ENCODE data around the gene CNGA3.

The CNGA3 gene

DNA sequence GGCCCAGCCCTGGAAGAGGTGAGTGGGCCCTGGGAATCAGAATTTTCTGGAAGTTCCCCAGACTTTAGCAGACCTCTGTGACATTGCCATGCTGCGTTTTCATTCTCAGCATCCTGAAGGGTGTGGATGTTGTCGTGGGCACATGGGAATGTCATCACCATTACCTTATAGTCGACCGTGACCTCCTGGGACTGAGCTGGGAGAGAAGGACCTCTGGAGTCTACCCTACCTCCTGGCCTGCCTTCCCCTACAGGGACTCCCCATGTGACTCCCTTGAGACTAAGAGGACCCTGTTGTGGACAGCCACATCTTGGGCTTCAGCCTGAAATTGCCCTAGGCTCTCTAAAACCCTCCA, 43.0 kb downstream of the CNGA3 start:
- no peaks in the 10 kb centered on the region for H3K36me3 ChIP-seq (ENCODE audit: control insufficient read depth, insufficient read depth, low read length, severe bottlenecking)
- no peak for DNase-seq (ENCODE audit: low read depth)
- H3K4me1 ChIP-seq (ENCODE audit: control insufficient read depth, insufficient read depth, low read length): no peaks in the 10 kb centered on the region
- H3K9ac ChIP-seq (ENCODE audit: low read length): no peak overlapping the region
- peaks cover 30% of the 10 kb centered on the region for H3K27me3 ChIP-seq (replicated peaks; ENCODE audit: control insufficient read depth, insufficient read depth, low read length)
- no peak overlapping the region for H3K4me3 ChIP-seq (ENCODE audit: low read length)
- H3K9me3 ChIP-seq (ENCODE audit: control insufficient read depth, low read length): no peaks in the 10 kb centered on the region

DNA sequence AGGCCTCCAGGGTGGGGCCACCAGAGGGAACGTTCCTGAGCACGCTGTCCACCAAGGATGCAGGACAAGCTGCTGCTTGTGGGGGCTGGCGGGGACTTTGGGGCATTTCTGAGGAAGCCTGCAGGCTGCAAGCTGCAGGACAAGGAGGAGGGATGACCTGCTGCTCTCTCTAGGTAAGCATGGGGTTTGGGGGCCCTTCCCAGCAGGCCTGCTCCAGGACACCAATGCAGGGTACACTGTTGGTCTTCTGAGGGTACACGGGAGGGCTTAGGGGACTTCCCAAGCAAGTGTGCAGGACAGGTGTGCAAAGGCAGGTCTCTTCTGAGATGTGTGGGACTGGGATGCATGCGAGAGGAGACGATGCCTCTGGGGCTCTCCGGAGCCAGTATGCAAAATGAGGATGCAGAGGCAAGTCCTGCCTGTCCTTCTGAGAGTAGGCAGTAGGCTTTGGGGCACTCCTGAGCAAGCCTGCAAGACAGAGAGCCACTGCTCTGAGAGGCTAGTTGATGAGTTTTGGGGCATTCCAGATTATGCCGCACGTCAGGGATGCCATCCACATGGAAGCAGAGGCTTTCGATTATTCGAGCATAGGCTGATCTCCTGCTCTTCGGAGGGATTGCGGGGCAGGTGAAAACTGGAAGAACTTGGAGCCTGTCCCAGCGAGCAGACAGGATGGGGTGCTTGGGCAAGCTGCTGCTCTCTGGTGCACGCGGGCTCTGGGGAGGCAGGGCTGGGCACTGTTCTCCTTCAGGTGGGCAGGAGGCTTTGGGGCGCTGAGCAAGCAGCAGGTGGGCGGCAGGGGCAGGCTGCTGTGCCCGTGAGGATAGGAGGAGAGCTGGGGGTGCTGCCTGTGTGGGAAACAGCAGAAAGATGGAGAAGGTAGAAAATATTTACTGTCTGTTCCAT, 44.6 kb downstream of the CNGA3 start:
- Histone ChIP-seq H3K36me3 (ENCODE audit: control insufficient read depth, insufficient read depth, low read length, severe bottlenecking) (no peaks in the 10 kb centered on the region), H3K4me3 (ENCODE audit: low read length) (no peak overlapping the region), H3K27me3 (replicated peaks; ENCODE audit: control insufficient read depth, insufficient read depth, low read length) (peaks cover 30% of the 10 kb centered on the region), H3K4me1 (ENCODE audit: control insufficient read depth, insufficient read depth, low read length) (peaks cover 4% of the 10 kb centered on the region), H3K9ac (ENCODE audit: low read length) (no peak overlapping the region), H3K9me3 (ENCODE audit: control insufficient read depth, low read length) (no peaks in the 10 kb centered on the region)
- DNase-seq (ENCODE audit: low read depth): no peak

DNA sequence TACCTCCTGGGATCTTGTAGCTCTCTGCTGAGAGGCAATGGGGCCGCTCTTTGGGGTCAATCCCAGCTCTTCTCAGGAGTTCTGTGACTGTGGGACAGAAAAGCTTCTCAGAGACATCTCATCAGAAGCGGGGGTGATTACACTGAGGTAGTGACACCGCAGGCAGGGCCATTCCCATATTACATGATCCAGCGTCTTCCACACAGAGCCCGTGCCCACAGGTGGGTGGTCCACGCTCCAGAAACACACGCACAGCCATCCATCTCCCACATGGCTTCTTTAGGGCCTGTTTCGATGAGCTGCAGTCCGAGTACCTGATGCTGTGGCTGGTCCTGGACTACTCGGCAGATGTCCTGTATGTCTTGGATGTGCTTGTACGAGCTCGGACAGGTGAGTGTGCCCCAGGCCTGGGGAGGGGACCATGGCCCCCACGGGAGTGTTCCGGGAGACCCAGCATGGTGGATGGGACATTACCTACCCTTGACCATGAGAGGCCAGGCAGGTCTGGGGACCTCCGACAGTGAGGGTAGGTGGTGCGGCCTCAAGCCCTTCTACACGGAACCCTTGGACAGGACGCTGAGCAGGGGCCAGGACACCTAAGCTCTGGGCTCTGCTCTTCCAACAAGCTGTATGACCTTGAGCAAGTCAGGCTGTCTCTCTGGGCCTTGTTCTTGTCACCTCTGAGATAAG, 45.5 kb downstream of the CNGA3 start:
- Histone ChIP-seq H3K36me3 (ENCODE audit: control insufficient read depth, insufficient read depth, low read length, severe bottlenecking) (no peaks in the 10 kb centered on the region), H3K27me3 (replicated peaks; ENCODE audit: control insufficient read depth, insufficient read depth, low read length) (peaks cover 28% of the 10 kb centered on the region), H3K9ac (ENCODE audit: low read length) (no peak overlapping the region), H3K4me3 (ENCODE audit: low read length) (no peak overlapping the region), H3K4me1 (ENCODE audit: control insufficient read depth, insufficient read depth, low read length) (peaks cover 4% of the 10 kb centered on the region), H3K9me3 (ENCODE audit: control insufficient read depth, low read length) (no peaks in the 10 kb centered on the region)
- DNase-seq (ENCODE audit: low read depth): no peak

DNA sequence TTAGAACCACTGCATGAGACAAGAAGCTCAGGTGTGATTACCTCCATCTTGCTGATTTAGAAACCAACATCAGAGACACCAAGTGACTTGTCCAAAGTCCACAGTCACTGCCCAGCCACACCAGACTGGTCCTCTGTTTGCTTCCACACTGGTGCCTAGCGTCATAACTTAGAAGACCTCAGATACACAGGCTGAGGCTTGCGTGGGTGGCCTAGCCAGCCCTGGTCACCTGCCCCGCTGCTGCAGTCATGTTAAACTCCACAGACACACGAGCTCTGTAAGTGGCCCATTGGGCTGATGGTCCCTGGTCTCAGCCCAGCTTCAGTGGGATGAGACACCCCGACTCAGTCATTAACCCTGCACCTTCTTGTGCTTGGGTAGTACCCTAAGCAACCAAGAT, 47.1 kb downstream of the CNGA3 start:
- H3K9ac ChIP-seq (ENCODE audit: low read length): no peak overlapping the region
- DNase-seq (ENCODE audit: low read depth): no peak
- peaks cover 4% of the 10 kb centered on the region for H3K4me1 ChIP-seq (ENCODE audit: control insufficient read depth, insufficient read depth, low read length)
- no peaks in the 10 kb centered on the region for H3K36me3 ChIP-seq (ENCODE audit: control insufficient read depth, insufficient read depth, low read length, severe bottlenecking)
- H3K4me3 ChIP-seq (ENCODE audit: low read length): no peak overlapping the region
- H3K9me3 ChIP-seq (ENCODE audit: control insufficient read depth, low read length): no peaks in the 10 kb centered on the region
- peaks cover 26% of the 10 kb centered on the region for H3K27me3 ChIP-seq (replicated peaks; ENCODE audit: control insufficient read depth, insufficient read depth, low read length)

DNA sequence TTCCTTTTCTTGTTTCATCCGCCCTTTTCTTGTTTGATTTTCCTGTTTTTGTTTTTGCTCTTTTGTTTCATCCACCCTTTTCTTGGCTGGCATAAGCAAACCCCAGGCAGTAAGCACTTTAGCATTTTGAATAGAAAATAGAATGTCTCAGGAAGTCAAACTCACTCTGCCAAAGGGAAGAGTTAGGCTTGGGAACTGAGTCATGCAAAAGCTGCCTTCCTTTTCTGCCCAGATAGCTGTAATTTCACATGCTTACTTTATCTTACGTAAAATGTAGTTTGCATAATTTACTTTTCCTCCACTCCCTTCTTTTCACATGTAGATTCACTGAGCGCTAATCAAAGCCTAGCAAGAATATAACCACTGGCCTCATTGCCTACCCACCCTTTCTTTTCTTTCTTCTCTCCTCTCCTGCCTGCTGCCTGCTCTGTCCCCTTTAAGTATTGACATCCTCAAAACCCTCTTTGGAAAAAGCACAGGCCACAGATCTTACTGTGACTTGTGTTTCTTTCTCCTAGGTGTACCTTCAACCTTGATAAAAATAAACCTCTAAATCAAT, 48.4 kb downstream of the CNGA3 start:
- H3K36me3 ChIP-seq (ENCODE audit: control insufficient read depth, insufficient read depth, low read length, severe bottlenecking): no peaks in the 10 kb centered on the region
- H3K27me3 ChIP-seq (replicated peaks; ENCODE audit: control insufficient read depth, insufficient read depth, low read length): peaks cover 16% of the 10 kb centered on the region
- no peaks in the 10 kb centered on the region for H3K9me3 ChIP-seq (ENCODE audit: control insufficient read depth, low read length)
- peaks cover 4% of the 10 kb centered on the region for H3K4me1 ChIP-seq (ENCODE audit: control insufficient read depth, insufficient read depth, low read length)
- H3K4me3 ChIP-seq (ENCODE audit: low read length): no peak overlapping the region
- peak; percentile 4 for DNase-seq (ENCODE audit: low read depth)
- H3K9ac ChIP-seq (ENCODE audit: low read length): no peak overlapping the region

DNA sequence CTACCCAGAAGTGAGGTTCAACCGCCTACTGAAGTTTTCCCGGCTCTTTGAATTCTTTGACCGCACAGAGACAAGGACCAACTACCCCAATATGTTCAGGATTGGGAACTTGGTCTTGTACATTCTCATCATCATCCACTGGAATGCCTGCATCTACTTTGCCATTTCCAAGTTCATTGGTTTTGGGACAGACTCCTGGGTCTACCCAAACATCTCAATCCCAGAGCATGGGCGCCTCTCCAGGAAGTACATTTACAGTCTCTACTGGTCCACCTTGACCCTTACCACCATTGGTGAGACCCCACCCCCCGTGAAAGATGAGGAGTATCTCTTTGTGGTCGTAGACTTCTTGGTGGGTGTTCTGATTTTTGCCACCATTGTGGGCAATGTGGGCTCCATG, 49.7 kb downstream of the CNGA3 start:
- H3K4me3 ChIP-seq (ENCODE audit: low read length): no peak overlapping the region
- no peaks in the 10 kb centered on the region for H3K9me3 ChIP-seq (ENCODE audit: control insufficient read depth, low read length)
- H3K36me3 ChIP-seq (ENCODE audit: control insufficient read depth, insufficient read depth, low read length, severe bottlenecking): no peaks in the 10 kb centered on the region
- peaks cover 16% of the 10 kb centered on the region for H3K27me3 ChIP-seq (replicated peaks; ENCODE audit: control insufficient read depth, insufficient read depth, low read length)
- DNase-seq (ENCODE audit: low read depth): no peak
- no peak overlapping the region for H3K9ac ChIP-seq (ENCODE audit: low read length)
- H3K4me1 ChIP-seq (ENCODE audit: control insufficient read depth, insufficient read depth, low read length): peaks cover 4% of the 10 kb centered on the region

DNA sequence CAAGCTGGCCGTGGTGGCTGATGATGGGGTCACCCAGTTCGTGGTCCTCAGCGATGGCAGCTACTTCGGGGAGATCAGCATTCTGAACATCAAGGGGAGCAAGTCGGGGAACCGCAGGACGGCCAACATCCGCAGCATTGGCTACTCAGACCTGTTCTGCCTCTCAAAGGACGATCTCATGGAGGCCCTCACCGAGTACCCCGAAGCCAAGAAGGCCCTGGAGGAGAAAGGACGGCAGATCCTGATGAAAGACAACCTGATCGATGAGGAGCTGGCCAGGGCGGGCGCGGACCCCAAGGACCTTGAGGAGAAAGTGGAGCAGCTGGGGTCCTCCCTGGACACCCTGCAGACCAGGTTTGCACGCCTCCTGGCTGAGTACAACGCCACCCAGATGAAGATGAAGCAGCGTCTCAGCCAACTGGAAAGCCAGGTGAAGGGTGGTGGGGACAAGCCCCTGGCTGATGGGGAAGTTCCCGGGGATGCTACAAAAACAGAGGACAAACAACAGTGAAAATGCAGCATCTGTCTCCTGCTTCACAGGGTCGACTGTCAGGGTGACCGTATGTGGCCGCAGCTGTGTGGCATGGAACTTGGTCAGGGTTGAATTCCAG, 50.6 kb downstream of the CNGA3 start:
- H3K9ac ChIP-seq (ENCODE audit: low read length): no peak overlapping the region
- H3K27me3 ChIP-seq (replicated peaks; ENCODE audit: control insufficient read depth, insufficient read depth, low read length): peaks cover 14% of the 10 kb centered on the region
- H3K36me3 ChIP-seq (ENCODE audit: control insufficient read depth, insufficient read depth, low read length, severe bottlenecking): no peaks in the 10 kb centered on the region
- peaks cover 4% of the 10 kb centered on the region for H3K4me1 ChIP-seq (ENCODE audit: control insufficient read depth, insufficient read depth, low read length)
- no peak overlapping the region for H3K4me3 ChIP-seq (ENCODE audit: low read length)
- no peak for DNase-seq (ENCODE audit: low read depth)
- H3K9me3 ChIP-seq (ENCODE audit: control insufficient read depth, low read length): no peaks in the 10 kb centered on the region

DNA sequence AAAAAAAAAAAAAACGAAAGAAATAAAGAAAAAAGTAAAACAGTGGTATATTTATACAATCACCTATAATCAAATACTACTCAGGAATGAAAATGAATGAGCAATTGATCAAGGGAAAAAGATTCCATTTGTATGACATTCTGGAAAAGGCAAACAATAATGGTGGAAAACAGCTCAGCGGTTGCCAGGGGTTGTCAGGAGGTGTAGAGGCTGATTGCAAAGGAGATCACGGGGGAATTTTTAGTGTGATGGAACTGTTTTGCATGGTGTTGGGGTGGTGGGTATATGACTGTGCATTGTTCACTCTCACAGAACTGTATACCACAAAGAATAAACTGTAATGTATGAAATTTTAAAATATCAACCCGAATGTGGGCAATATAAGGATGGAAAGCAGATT, 52.9 kb downstream of the CNGA3 start:
- H3K27me3 ChIP-seq (replicated peaks; ENCODE audit: control insufficient read depth, insufficient read depth, low read length): peaks cover 23% of the 10 kb centered on the region
- no peaks in the 10 kb centered on the region for H3K9me3 ChIP-seq (ENCODE audit: control insufficient read depth, low read length)
- H3K4me1 ChIP-seq (ENCODE audit: control insufficient read depth, insufficient read depth, low read length): peaks cover 4% of the 10 kb centered on the region
- no peak overlapping the region for H3K4me3 ChIP-seq (ENCODE audit: low read length)
- no peak for DNase-seq (ENCODE audit: low read depth)
- H3K36me3 ChIP-seq (ENCODE audit: control insufficient read depth, insufficient read depth, low read length, severe bottlenecking): no peaks in the 10 kb centered on the region
- H3K9ac ChIP-seq (ENCODE audit: low read length): no peak overlapping the region

DNA sequence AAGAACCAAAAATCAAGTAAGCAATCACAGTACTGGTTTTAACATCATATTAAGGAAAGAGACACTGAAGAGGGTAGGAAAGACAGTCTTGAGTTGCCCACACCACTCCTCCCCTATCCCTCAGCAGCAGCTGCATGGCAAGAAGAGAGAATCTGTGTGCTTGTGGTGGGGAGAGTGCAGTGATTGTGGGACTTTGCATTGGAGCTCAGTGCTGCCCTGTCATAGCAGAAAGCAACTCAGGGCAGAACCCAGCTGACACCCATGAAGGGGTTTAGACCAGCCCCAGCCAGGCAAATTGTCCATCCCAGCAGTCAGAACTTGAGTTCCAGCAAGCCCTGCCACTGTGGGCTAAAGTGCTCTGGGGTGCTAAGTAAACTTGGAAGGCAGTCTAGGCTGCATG, 57.6 kb downstream of the CNGA3 start:
- no peak overlapping the region for H3K9ac ChIP-seq (ENCODE audit: low read length)

DNA sequence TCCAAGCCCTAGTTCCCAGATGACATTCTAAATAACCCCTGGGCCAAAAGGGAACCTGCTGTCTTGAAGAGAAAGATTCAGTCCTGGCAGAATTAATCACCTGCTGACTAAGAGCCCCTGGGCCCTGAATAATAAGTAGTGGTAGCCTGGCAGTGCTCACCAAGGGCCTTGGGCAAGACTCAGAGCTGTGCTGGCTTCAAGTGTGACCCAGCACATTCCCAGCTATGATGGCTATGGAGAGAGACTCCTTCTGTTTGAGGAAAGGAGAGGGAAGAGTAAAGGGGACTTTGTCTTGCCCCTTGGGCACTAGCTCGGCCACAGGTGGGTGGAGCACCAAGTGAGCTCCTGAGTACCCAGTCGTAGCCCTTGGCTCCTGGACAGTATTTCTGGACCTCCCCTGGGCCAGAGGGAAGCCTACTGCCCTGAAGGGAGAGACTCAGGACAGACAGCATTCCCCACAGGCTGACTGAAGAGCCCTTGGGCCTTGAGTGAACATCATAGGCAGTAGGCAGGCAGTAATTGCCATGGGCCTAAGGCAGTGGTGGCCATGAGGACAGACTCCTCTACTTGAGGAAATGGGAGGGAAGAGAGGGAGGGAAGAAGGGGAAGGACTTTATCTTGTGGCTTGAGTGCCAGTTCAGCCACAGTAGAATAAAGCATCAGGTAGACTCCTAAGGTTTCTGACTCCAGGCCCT, 58.4 kb downstream of the CNGA3 start:
- Histone ChIP-seq H3K9ac (ENCODE audit: low read length) (no peak overlapping the region), H3K36me3 (ENCODE audit: control insufficient read depth, insufficient read depth, low read length, severe bottlenecking) (no peaks in the 10 kb centered on the region), H3K4me3 (ENCODE audit: low read length) (no peak overlapping the region), H3K4me1 (ENCODE audit: control insufficient read depth, insufficient read depth, low read length) (no peaks in the 10 kb centered on the region), H3K9me3 (ENCODE audit: control insufficient read depth, low read length) (no peaks in the 10 kb centered on the region), H3K27me3 (replicated peaks; ENCODE audit: control insufficient read depth, insufficient read depth, low read length) (peaks cover 22% of the 10 kb centered on the region)
- no peak for DNase-seq (ENCODE audit: low read depth)

More for the DNA sequence above, 57.6 kb downstream of the CNGA3 start:
- H3K27me3 ChIP-seq (replicated peaks; ENCODE audit: control insufficient read depth, insufficient read depth, low read length): peaks cover 22% of the 10 kb centered on the region
- DNase-seq (ENCODE audit: low read depth): no peak
- H3K4me3 ChIP-seq (ENCODE audit: low read length): no peak overlapping the region
- no peaks in the 10 kb centered on the region for H3K36me3 ChIP-seq (ENCODE audit: control insufficient read depth, insufficient read depth, low read length, severe bottlenecking)
- no peaks in the 10 kb centered on the region for H3K4me1 ChIP-seq (ENCODE audit: control insufficient read depth, insufficient read depth, low read length)
- H3K9me3 ChIP-seq (ENCODE audit: control insufficient read depth, low read length): no peaks in the 10 kb centered on the region

DNA sequence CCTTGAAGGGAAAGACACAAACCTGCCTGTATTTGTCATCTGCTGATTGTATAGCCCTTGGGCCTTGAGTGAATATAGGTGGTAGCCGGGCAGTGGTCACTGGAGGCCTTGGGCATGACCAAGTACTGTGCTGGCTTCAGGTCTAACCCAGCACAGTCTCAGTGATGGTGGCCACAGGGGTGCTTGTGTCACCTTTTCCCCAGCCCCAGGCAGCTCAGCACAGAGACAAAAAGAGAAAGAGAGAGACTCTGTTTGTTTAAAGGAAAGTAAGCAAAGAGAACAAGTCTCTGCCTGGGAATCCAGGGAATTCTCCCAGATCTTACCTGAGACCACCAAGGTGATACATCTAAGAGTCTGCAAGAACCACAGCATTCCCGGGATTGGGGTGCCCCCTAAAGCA, 59.0 kb downstream of the CNGA3 start:
- no peak overlapping the region for H3K4me3 ChIP-seq (ENCODE audit: low read length)
- H3K9ac ChIP-seq (ENCODE audit: low read length): no peak overlapping the region
- peaks cover 17% of the 10 kb centered on the region for H3K27me3 ChIP-seq (replicated peaks; ENCODE audit: control insufficient read depth, insufficient read depth, low read length)
- H3K36me3 ChIP-seq (ENCODE audit: control insufficient read depth, insufficient read depth, low read length, severe bottlenecking): no peaks in the 10 kb centered on the region
- H3K9me3 ChIP-seq (ENCODE audit: control insufficient read depth, low read length): no peaks in the 10 kb centered on the region
- DNase-seq (ENCODE audit: low read depth): no peak
- no peaks in the 10 kb centered on the region for H3K4me1 ChIP-seq (ENCODE audit: control insufficient read depth, insufficient read depth, low read length)

All from adipocyte (in vitro differentiated cells).